GM12865 (cell line): ENCODE data around the gene AWAT2.
"Not testable (repeated sequence)": the region's sequence is repeated elsewhere in the genome, so short reads cannot be mapped to it uniquely, and the experiment has no call there.

ENCODE experiments used
- DNase-seq: peaks from one replicate; pipeline ENCODE4 v3.0.0; 2010; ENCODE audit warnings: low read depth
- H3K4me3 ChIP-seq: 2 replicates; pipeline ENCODE4 v1.5.1; 2011; ENCODE audit warnings: mild to moderate bottlenecking, low read depth, low read length, control low read depth
- TF ChIP-seq, protein P1 (sequence below): IDR thresholded peaks from 2 replicates; pipeline ENCODE4 v1.5.1; 2011; ENCODE audit warnings: low read length, control low read depth, low read depth, inconsistent platforms; ENCODE audit not compliant: insufficient read depth; ENCODE audit errors: missing control alignments

AWAT2 gene

GRCh38 chrX:70007946-70008345, 41.8 kb downstream of the AWAT2 start:
- H3K4me3 ChIP-seq = no peak overlapping the region
- TF ChIP-seq, protein P1, sequence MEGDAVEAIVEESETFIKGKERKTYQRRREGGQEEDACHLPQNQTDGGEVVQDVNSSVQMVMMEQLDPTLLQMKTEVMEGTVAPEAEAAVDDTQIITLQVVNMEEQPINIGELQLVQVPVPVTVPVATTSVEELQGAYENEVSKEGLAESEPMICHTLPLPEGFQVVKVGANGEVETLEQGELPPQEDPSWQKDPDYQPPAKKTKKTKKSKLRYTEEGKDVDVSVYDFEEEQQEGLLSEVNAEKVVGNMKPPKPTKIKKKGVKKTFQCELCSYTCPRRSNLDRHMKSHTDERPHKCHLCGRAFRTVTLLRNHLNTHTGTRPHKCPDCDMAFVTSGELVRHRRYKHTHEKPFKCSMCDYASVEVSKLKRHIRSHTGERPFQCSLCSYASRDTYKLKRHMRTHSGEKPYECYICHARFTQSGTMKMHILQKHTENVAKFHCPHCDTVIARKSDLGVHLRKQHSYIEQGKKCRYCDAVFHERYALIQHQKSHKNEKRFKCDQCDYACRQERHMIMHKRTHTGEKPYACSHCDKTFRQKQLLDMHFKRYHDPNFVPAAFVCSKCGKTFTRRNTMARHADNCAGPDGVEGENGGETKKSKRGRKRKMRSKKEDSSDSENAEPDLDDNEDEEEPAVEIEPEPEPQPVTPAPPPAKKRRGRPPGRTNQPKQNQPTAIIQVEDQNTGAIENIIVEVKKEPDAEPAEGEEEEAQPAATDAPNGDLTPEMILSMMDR = no peak
- no peak for DNase-seq

- no peak overlapping the region for H3K4me3 ChIP-seq
- TF ChIP-seq, protein P1 = no peak
- DNase-seq = no peak
Measured at GRCh38 chrX:70001708-70002341, 47.9 kb downstream of the AWAT2 start.

DNA sequence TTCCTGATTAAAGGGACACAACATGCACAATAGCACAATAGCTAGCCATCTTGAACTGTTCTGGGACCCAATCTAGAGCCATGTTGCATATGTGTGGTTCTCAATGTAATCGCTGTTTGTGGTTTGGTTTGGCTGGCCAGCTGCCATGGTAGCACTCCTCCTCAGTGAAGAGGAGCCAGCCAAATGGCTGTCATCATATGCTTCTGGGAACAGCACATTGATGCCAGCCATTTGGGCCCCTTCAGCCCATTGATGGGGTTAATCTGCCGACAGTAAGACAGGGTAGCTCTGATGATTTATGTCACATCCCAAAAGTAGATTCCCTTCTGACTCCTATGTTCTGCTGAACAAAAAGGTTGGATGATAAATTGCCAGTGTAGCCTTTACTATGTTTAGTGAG, 48.5 kb downstream of the AWAT2 start:
- no peak for DNase-seq
- H3K4me3 ChIP-seq = no peak overlapping the region
- TF ChIP-seq, protein P1 = no peak

DNA sequence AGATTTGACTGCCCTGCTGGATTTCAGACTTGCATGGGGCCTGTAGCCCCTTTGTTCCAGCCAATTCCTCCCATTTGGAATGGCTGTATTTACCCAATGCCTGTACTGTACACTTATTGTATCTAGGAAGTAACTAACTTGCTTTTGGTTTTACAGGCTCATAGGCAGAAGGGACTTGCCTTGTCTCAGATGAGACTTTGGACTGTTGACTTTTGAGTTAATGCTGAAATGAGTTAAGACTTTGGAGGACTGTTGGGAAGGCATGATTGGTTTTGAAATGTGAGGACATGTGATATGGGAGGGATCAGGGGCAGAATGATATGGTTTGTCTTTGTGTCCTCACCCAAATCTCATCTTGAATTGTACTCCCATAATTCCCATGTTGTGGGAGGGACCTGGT, 51.4 kb downstream of the AWAT2 start:
- not testable (repeated sequence) for DNase-seq, H3K4me3 ChIP-seq

DNA sequence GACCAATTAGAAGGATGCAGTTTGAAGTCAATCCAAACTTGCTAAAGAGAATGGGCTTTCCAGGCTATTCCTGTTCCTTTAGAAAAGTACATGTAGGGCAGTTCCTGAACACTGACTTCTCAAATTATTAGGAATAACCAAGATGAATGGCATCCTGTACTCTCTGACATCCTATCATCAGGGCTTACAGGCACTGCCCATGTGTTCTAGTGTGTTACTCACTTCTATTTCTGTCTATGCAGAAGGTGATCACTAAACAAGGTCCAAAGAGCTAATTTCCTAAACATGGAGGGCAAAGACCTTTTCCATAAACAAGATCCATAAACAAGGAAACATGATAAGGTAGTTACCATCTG, 53.6 kb downstream of the AWAT2 start:
- DNase-seq = no peak
- TF ChIP-seq, protein P1 = no peak
- no peak overlapping the region for H3K4me3 ChIP-seq

- no peak overlapping the region for H3K4me3 ChIP-seq
- DNase-seq = no peak
- TF ChIP-seq, protein P1 = no peak
Measured at GRCh38 chrX:69995362-69996112, 54.2 kb downstream of the AWAT2 start.

DNA sequence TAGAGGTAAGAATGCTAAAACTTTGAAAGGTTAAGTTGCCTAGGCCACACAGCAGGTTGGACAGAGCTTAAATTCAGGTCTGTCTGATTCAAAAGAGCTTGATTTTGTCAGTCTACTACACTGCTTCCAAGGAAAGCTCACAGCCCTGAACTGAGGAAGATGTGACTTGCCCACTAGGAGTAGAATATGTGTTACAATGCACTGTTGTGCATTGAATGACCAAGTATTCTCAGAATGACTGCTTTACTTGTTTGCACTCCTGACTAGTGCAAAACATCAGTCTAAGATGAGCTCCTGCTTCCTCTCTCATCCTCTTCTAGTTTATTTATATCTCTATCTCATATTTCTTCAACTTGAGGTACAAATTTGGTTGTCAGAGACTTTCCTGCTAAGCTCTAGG, 56.2 kb downstream of the AWAT2 start:
- no peak overlapping the region for H3K4me3 ChIP-seq
- TF ChIP-seq, protein P1 = no peak
- DNase-seq = no peak
